HEK293T (cell line): ENCODE measurements around the gene MKS1.

ENCODE experiments used
- ARNT ChIP-seq: fragments of 450-650 bp; IDR thresholded peaks from 2 replicates; pipeline ENCODE4 v1.6.1; 2017; ENCODE audit warnings: mild to moderate bottlenecking
- BHLHE40 ChIP-seq: fragments of 450-650 bp; IDR thresholded peaks from 2 replicates; pipeline ENCODE4 v1.6.1; 2016; ENCODE audit warnings: mild to moderate bottlenecking, moderate library complexity, borderline replicate concordance
- CTBP1 ChIP-seq: fragments of 450-650 bp; IDR thresholded peaks from 2 replicates; pipeline ENCODE4 v1.6.1; 2016; ENCODE audit warnings: borderline replicate concordance
- ELF4 ChIP-seq: fragments of 450-650 bp; IDR thresholded peaks from 2 replicates; pipeline ENCODE4 v1.6.1; 2017; ENCODE audit warnings: antibody characterized with exemption
- FOXK2 ChIP-seq: fragments of 450-650 bp; IDR thresholded peaks from 2 replicates; pipeline ENCODE4 v1.6.1; 2016; ENCODE audit warnings: mild to moderate bottlenecking
- FOXM1 ChIP-seq: fragments of 450-650 bp; IDR thresholded peaks from 2 replicates; pipeline ENCODE4 v1.6.1; 2017; ENCODE audit warnings: mild to moderate bottlenecking, borderline replicate concordance
- HDGF ChIP-seq: fragments of 450-650 bp; IDR thresholded peaks from 2 replicates; pipeline ENCODE4 v1.6.1; 2017; ENCODE audit warnings: antibody characterized with exemption, borderline replicate concordance
- LEF1 ChIP-seq: fragments of 450-650 bp; IDR thresholded peaks from 2 replicates; pipeline ENCODE4 v1.6.1; 2017; ENCODE audit warnings: mild to moderate bottlenecking, borderline replicate concordance
- NFRKB ChIP-seq: fragments of 450-650 bp; IDR thresholded peaks from 2 replicates; pipeline ENCODE4 v1.6.1; 2016; ENCODE audit warnings: mild to moderate bottlenecking, moderate library complexity
- PKNOX1 ChIP-seq: fragments of 450-650 bp; IDR thresholded peaks from 2 replicates; pipeline ENCODE4 v1.6.1; 2016
- SP1 ChIP-seq: fragments of 450-650 bp; IDR thresholded peaks from 2 replicates; pipeline ENCODE4 v1.6.1; 2017
- SUZ12 ChIP-seq: fragments of 450-650 bp; IDR thresholded peaks from 2 replicates; pipeline ENCODE4 v1.6.1; 2016; ENCODE audit warnings: mild to moderate bottlenecking
- TARDBP ChIP-seq: fragments of 450-650 bp; IDR thresholded peaks from 2 replicates; pipeline ENCODE4 v1.6.1; 2016
- ZNF384 ChIP-seq: fragments of 450-650 bp; IDR thresholded peaks from 2 replicates; pipeline ENCODE4 v1.6.1; 2016

GRCh38 chr17:58265902-58266875, 47.1 kb upstream of the MKS1 start:
- TF ChIP-seq BHLHE40, result no peak
- TF ChIP-seq SUZ12, result no peak
- TF ChIP-seq ELF4, result no peak
- no peak for TF ChIP-seq FOXM1
- no peak for TF ChIP-seq FOXK2
- no peak for TF ChIP-seq SP1
- TF ChIP-seq NFRKB, result no peak
- no peak for TF ChIP-seq HDGF
- TF ChIP-seq CTBP1, result no peak
- TF ChIP-seq LEF1, result no peak
- TF ChIP-seq ZNF384, result no peak
- no peak for TF ChIP-seq ARNT
- TF ChIP-seq TARDBP, result no peak
- TF ChIP-seq PKNOX1, result no peak
